DND-41 (cell line): ENCODE data around the gene CFAP61.

Experiments
- EZH2 ChIP-seq: IDR thresholded peaks from 3 replicates; pipeline ENCODE4 v1.6.1; 2012; ENCODE audit warnings: borderline replicate concordance, low read depth, mild to moderate bottlenecking, moderate library complexity, low read length, inconsistent platforms; ENCODE audit not compliant: severe bottlenecking
- TF ChIP-seq, protein P1 (sequence below): IDR thresholded peaks from 2 replicates; pipeline ENCODE4 v1.5.1; 2012; ENCODE audit warnings: borderline replicate concordance, low read length, moderate library complexity, mild to moderate bottlenecking; ENCODE audit not compliant: poor library complexity, severe bottlenecking; ENCODE audit errors: extremely low read depth

DNA sequence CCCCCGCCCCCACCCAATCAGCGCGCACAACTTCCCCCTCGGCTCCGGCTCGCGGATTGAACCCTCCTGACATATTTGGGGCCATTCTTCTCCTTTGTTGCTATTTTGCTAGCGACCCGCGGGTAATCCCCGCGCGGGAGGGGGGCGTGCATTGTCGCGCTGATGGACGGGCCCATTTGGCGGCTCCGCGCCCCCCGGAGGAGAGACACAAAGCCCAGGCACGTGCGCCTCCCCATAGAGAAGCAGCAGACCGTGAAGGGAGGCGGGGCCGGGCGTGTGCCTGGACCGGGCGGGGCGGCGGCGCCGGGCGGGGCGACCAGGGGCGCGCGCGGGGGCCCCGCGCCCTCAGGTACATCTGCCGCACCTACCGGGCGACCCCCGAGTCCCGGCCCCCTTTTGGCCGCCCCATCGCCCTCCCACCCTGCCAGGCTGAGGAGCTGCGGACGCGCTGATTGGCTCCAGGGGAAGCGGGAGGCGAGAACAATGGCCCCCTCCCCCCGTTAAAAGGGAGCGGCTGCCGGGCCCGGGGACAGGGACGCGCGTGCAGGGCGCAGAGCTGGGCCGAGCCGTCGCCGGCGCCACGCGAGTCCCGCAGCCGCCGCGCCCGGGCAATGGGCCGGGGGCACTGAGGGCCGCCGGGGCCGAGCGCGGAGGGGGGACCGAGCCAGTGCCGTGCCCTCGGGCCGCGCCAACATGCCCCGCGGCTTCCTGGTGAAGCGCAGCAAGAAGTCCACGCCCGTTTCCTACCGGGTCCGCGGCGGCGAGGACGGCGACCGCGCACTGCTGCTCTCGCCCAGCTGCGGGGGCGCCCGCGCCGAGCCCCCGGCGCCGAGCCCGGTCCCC lies 315.5 kb downstream of the CFAP61 start, which contains the start of gene INSM1:
- TF ChIP-seq, protein P1, sequence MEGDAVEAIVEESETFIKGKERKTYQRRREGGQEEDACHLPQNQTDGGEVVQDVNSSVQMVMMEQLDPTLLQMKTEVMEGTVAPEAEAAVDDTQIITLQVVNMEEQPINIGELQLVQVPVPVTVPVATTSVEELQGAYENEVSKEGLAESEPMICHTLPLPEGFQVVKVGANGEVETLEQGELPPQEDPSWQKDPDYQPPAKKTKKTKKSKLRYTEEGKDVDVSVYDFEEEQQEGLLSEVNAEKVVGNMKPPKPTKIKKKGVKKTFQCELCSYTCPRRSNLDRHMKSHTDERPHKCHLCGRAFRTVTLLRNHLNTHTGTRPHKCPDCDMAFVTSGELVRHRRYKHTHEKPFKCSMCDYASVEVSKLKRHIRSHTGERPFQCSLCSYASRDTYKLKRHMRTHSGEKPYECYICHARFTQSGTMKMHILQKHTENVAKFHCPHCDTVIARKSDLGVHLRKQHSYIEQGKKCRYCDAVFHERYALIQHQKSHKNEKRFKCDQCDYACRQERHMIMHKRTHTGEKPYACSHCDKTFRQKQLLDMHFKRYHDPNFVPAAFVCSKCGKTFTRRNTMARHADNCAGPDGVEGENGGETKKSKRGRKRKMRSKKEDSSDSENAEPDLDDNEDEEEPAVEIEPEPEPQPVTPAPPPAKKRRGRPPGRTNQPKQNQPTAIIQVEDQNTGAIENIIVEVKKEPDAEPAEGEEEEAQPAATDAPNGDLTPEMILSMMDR: no peak
- no peak for TF ChIP-seq EZH2
